Fibroblast of lung (primary cell): ENCODE data around the gene CALML6. TPM values are rescaled to one million over a fixed set of nuclear protein-coding genes. Genes with fewer than 3 reads are reported as not detected.

Experiments
- DNase-seq, 2 donors: peaks; one replicate each; pipeline versions ENCODE4 v3.0.0 to v3.0.0-alpha.2; 2010; ENCODE audit warnings: low read depth in 2 of 2
- H2AFZ ChIP-seq: 2 replicates; pipeline ENCODE4 v1.5.1; 2012; ENCODE audit warnings: low read length, control low read depth, inconsistent platforms
- H3K27ac ChIP-seq: 2 replicates; pipeline ENCODE4 v1.5.1; 2011; ENCODE audit warnings: low read length, control low read depth; ENCODE audit not compliant: insufficient read depth
- H3K27me3 ChIP-seq: 2 replicates; pipeline ENCODE4 v1.5.1; 2011; ENCODE audit warnings: mild to moderate bottlenecking, low read length; ENCODE audit not compliant: control insufficient read depth, insufficient read depth
- H3K36me3 ChIP-seq: 2 replicates; pipeline ENCODE4 v1.5.1; 2011; ENCODE audit warnings: low read length; ENCODE audit not compliant: control insufficient read depth, insufficient read depth
- H3K4me1 ChIP-seq: 2 replicates; pipeline ENCODE4 v1.5.1; 2011; ENCODE audit warnings: low read length; ENCODE audit not compliant: control insufficient read depth, insufficient read depth; ENCODE audit errors: extremely low read depth
- H3K4me2 ChIP-seq: 2 replicates; pipeline ENCODE4 v1.5.1; 2011; ENCODE audit warnings: low read length, control low read depth; ENCODE audit not compliant: insufficient read depth; ENCODE audit errors: extremely low read depth
- H3K4me3 ChIP-seq, 4 experiments: fragments of 200-600 bp in 1 of 4; sonication (generic) in 1 of 4; replicated peaks in 1 of 4; 2 replicates each; pipeline ENCODE4 v1.5.1; 2011 to 2016; ENCODE audit warnings: low read length in 4 of 4, low read depth in 3 of 4, mild to moderate bottlenecking in 3 of 4, control low read depth in 2 of 4, inconsistent platforms in 1 of 4, mixed read lengths in 1 of 4; ENCODE audit not compliant: insufficient read depth in 1 of 4; ENCODE audit errors: control extremely low read depth in 1 of 4
- H3K79me2 ChIP-seq: 2 replicates; pipeline ENCODE4 v1.5.1; 2012; ENCODE audit warnings: mild to moderate bottlenecking, low read length, inconsistent platforms; ENCODE audit not compliant: control insufficient read depth, insufficient read depth
- H3K9ac ChIP-seq: 2 replicates; pipeline ENCODE4 v1.5.1; 2011; ENCODE audit warnings: mild to moderate bottlenecking, low read length, control low read depth; ENCODE audit not compliant: insufficient read depth
- H3K9me3 ChIP-seq: 2 replicates; pipeline ENCODE4 v1.5.1; 2012; ENCODE audit warnings: low read depth, low read length; ENCODE audit not compliant: control insufficient read depth, insufficient read depth
- H4K20me1 ChIP-seq: 2 replicates; pipeline ENCODE4 v1.5.1; 2011; ENCODE audit warnings: low read length; ENCODE audit not compliant: control insufficient read depth, insufficient read depth; ENCODE audit errors: extremely low read depth
- EZH2 ChIP-seq: IDR thresholded peaks from 2 replicates; pipeline ENCODE4 v1.5.1; 2012; ENCODE audit warnings: low read length, control low read depth, mild to moderate bottlenecking; ENCODE audit errors: missing control alignments
- polyA plus RNA-seq, 2 donors: library from polyadenylated mRNA; depleted of rRNA in 1 of 2; stranded (reverse) in 1 of 2; unstranded in 1 of 2; fragments of >200 nt; gene quantifications; 2 replicates each; pipeline ENCODE4 v1.2.1, GENCODE V29; 2011 to 2012; ENCODE audit warnings: missing spikeins in 1 of 2
- total RNA-seq: library from RNA; depleted of rRNA; stranded (reverse); fragments of >200 nt; gene quantifications from 2 replicates; pipeline ENCODE4 v1.2.1, GENCODE V29; 2014
- TF ChIP-seq, protein P1 (sequence below), 2 donors: IDR thresholded peaks in 1 of 2; conservative IDR thresholded peaks in 1 of 2; 1 replicate in 1 of 2; 2 replicates in 1 of 2; pipeline ENCODE4 v1.5.1; 2011 to 2012; ENCODE audit warnings: low read length in 2 of 2, control low read depth in 1 of 2, inconsistent platforms in 1 of 2, low read depth in 1 of 2, mild to moderate bottlenecking in 1 of 2

The CALML6 gene
- total and polyA plus RNA-seq, 2 donors (not counting 1 experiment from before 2014, with no cell fraction given), result 0.09 to 0.17 TPM

DNA sequence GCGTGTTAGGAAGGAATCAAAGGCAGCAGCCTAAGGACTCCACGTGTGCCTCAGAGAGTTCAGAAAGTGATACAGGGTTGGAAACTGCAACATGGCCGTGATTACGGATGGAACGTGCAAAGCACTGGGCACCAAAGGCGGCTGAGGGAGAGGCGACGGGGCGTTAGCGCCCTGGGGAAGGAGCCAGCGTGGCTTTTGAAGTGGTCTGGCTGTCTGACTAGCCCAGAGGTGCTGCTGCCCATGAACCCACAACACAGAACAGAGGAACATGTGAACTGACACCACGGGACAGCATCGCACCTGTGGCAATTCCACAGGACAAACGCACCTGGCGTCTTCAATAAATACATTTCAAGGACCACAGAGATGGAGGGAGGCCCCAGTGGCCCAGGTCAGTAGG lies 22.0 kb downstream of the CALML6 start:
- Histone ChIP-seq H3K27me3 (no peaks in the 10 kb centered on the region), H3K4me1 (no peaks in the 10 kb centered on the region), H3K36me3 (no peaks in the 10 kb centered on the region), H3K27ac (no peak overlapping the region), H3K9ac (no peak overlapping the region), H2AFZ (no peak overlapping the region), H3K79me2 (no peaks in the 10 kb centered on the region), H3K9me3 (no peaks in the 10 kb centered on the region), H3K4me2 (no peak overlapping the region), H3K4me3 (no peak overlapping the region), H4K20me1 (no peaks in the 10 kb centered on the region)
- no peak for DNase-seq
- TF ChIP-seq, protein P1, sequence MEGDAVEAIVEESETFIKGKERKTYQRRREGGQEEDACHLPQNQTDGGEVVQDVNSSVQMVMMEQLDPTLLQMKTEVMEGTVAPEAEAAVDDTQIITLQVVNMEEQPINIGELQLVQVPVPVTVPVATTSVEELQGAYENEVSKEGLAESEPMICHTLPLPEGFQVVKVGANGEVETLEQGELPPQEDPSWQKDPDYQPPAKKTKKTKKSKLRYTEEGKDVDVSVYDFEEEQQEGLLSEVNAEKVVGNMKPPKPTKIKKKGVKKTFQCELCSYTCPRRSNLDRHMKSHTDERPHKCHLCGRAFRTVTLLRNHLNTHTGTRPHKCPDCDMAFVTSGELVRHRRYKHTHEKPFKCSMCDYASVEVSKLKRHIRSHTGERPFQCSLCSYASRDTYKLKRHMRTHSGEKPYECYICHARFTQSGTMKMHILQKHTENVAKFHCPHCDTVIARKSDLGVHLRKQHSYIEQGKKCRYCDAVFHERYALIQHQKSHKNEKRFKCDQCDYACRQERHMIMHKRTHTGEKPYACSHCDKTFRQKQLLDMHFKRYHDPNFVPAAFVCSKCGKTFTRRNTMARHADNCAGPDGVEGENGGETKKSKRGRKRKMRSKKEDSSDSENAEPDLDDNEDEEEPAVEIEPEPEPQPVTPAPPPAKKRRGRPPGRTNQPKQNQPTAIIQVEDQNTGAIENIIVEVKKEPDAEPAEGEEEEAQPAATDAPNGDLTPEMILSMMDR (conservative IDR thresholded peaks at IDR 0.05 in 1 of 2, IDR thresholded peaks at IDR 0.05 in 1 of 2; ENCODE audit: low read depth in 1 of 2, low read length in 2 of 2), result no peak
- TF ChIP-seq EZH2, result no peak

DNA sequence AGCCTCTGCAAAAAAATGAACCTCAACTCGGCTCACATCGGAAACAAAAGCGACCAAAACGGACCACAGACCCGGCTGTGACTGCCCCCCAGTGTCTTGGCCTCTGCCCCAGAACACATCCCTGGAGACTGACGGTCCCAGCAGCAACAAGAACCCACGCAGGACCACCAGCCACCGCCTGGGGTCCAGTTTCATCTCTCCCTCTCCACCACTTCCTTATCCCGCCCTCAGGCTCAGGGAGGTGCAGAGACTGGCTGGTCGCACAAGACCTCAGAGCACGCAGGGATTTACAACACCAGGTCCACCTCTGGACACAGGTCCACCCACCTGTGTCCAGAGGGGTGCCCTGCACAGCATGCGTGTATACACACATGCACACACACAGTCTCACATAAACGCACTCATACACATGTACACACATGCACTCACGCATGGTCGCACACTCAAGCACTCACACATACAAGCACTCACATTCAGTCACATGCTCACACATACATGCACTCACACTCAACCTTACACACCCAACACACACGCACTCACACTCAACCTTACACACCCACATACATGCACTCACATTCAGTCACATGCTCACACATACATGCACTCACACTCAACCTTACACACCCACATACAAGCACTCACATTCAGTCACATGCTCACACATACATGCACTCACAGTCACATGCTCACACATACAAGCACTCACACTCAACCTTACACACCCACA lies 22.7 kb downstream of the CALML6 start:
- Histone ChIP-seq H4K20me1 (no peaks in the 10 kb centered on the region), H3K4me3 (no peak overlapping the region), H3K9me3 (no peaks in the 10 kb centered on the region), H3K79me2 (no peaks in the 10 kb centered on the region), H2AFZ (no peak overlapping the region), H3K4me2 (no peak overlapping the region), H3K4me1 (no peaks in the 10 kb centered on the region), H3K27ac (no peak overlapping the region), H3K36me3 (no peaks in the 10 kb centered on the region), H3K27me3 (no peaks in the 10 kb centered on the region), H3K9ac (no peak overlapping the region)
- TF ChIP-seq, protein P1 (conservative IDR thresholded peaks at IDR 0.05 in 1 of 2, IDR thresholded peaks at IDR 0.05 in 1 of 2; ENCODE audit: low read depth in 1 of 2, low read length in 2 of 2), result no peak
- TF ChIP-seq EZH2, result no peak
- DNase-seq, result no peak

DNA sequence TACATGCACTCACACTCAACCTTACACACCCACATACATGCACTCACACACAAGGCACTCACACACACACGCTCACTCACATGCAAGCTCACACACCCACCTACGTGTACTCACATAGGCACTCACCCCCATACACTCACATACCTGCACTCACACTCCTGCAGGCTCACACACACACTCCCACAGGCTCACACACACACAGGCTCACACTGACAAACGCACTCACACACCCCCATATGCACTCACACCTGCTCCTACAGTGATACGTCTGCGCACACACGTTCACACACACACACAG lies 23.2 kb downstream of the CALML6 start:
- Histone ChIP-seq H3K27me3 (no peaks in the 10 kb centered on the region), H3K9ac (no peak overlapping the region), H3K9me3 (no peaks in the 10 kb centered on the region), H4K20me1 (no peaks in the 10 kb centered on the region), H3K79me2 (no peaks in the 10 kb centered on the region), H3K27ac (no peak overlapping the region), H3K4me3 (no peak overlapping the region), H3K4me2 (no peak overlapping the region), H3K4me1 (no peaks in the 10 kb centered on the region), H2AFZ (no peak overlapping the region), H3K36me3 (no peaks in the 10 kb centered on the region)
- TF ChIP-seq, protein P1 (conservative IDR thresholded peaks at IDR 0.05 in 1 of 2, IDR thresholded peaks at IDR 0.05 in 1 of 2; ENCODE audit: low read depth in 1 of 2, low read length in 2 of 2), result no peak
- no peak for TF ChIP-seq EZH2
- no peak for DNase-seq
